ENCODE results near the gene SLC10A6.

Gene SLC10A6

GRCh38 chr4:86834901-86835300, 14.3 kb downstream of the SLC10A6 start:
- Histone ChIP-seq H2BK5ac (ENCODE audit: low read length) (no peak overlapping the region), H2BK120ac (ENCODE audit: low read depth, low read length) (no peak overlapping the region), H3K4me3 (ENCODE audit: low read length) (no peak overlapping the region), H4K5ac (ENCODE audit: low read length) (no peak overlapping the region), H3K79me1 (ENCODE audit: low read length) (no peaks in the 10 kb centered on the region), H4K8ac (ENCODE audit: low read depth, low read length) (no peak overlapping the region), H3K4me2 (ENCODE audit: low read length) (no peak overlapping the region), H3K36me3 (ENCODE audit: control insufficient read depth, insufficient read depth, low read length) (no peaks in the 10 kb centered on the region), H3K56ac (ENCODE audit: low read length) (no peak overlapping the region), H3K4ac (ENCODE audit: low read depth, low read length) (no peak overlapping the region), H2BK15ac (replicated peaks; ENCODE audit: low read depth) (no peak overlapping the region), H3K23ac (ENCODE audit: low read length) (no peak overlapping the region), H2AK5ac (ENCODE audit: low read length) (no peak overlapping the region), H3K9ac (ENCODE audit: low read length) (no peak overlapping the region), H3K27ac (ENCODE audit: low read depth, low read length) (no peak overlapping the region), H3K27me3 (ENCODE audit: insufficient read depth, low read length, poor library complexity) (no peaks in the 10 kb centered on the region), H3K79me2 (ENCODE audit: control insufficient read depth, insufficient read depth, low read length) (no peaks in the 10 kb centered on the region), H3K4me1 (ENCODE audit: control insufficient read depth, low read depth, low read length) (no peaks in the 10 kb centered on the region), H3K18ac (ENCODE audit: low read length) (no peak overlapping the region)
- peak; percentile 46 for DNase-seq
- no CpG with 5 or more reads among the region's 3 CpGs for WGBS (ENCODE audit: extremely low coverage, insufficient coverage, low lambda C conversion rate)

GRCh38 chr4:86833615-86834014, 15.6 kb downstream of the SLC10A6 start:
- Histone ChIP-seq H3K27me3 (ENCODE audit: insufficient read depth, low read length, poor library complexity) (no peaks in the 10 kb centered on the region), H3K4me1 (ENCODE audit: control insufficient read depth, low read depth, low read length) (no peaks in the 10 kb centered on the region), H3K4me3 (ENCODE audit: low read length) (no peak overlapping the region), H3K36me3 (ENCODE audit: control insufficient read depth, insufficient read depth, low read length) (no peaks in the 10 kb centered on the region), H4K5ac (ENCODE audit: low read length) (no peak overlapping the region), H3K56ac (ENCODE audit: low read length) (no peak overlapping the region), H3K9ac (ENCODE audit: low read length) (no peak overlapping the region), H3K79me1 (ENCODE audit: low read length) (no peaks in the 10 kb centered on the region), H3K23ac (ENCODE audit: low read length) (no peak overlapping the region), H2BK15ac (replicated peaks; ENCODE audit: low read depth) (no peak overlapping the region), H3K27ac (ENCODE audit: low read depth, low read length) (no peak overlapping the region), H3K79me2 (ENCODE audit: control insufficient read depth, insufficient read depth, low read length) (no peaks in the 10 kb centered on the region), H3K4me2 (ENCODE audit: low read length) (no peak overlapping the region), H4K8ac (ENCODE audit: low read depth, low read length) (no peak overlapping the region), H2AK5ac (ENCODE audit: low read length) (no peak overlapping the region), H2BK120ac (ENCODE audit: low read depth, low read length) (no peak overlapping the region), H3K18ac (ENCODE audit: low read length) (no peak overlapping the region), H3K4ac (ENCODE audit: low read depth, low read length) (no peak overlapping the region), H2BK5ac (ENCODE audit: low read length) (no peak overlapping the region)
- no peak for DNase-seq
- WGBS (ENCODE audit: extremely low coverage, insufficient coverage, low lambda C conversion rate): no CpG with 5 or more reads among the region's 1 CpG

GRCh38 chr4:86831262-86832130, 17.7 kb downstream of the SLC10A6 start:
- H3K4me2 ChIP-seq (ENCODE audit: low read length): no peak overlapping the region
- H3K4me3 ChIP-seq (ENCODE audit: low read length): no peak overlapping the region
- no peak overlapping the region for H2AK5ac ChIP-seq (ENCODE audit: low read length)
- no CpG with 5 or more reads among the region's 5 CpGs for WGBS (ENCODE audit: extremely low coverage, insufficient coverage, low lambda C conversion rate)
- H2BK15ac ChIP-seq (replicated peaks; ENCODE audit: low read depth): no peak overlapping the region
- H4K8ac ChIP-seq (ENCODE audit: low read depth, low read length): no peak overlapping the region
- H3K23ac ChIP-seq (ENCODE audit: low read length): no peak overlapping the region
- no peaks in the 10 kb centered on the region for H3K36me3 ChIP-seq (ENCODE audit: control insufficient read depth, insufficient read depth, low read length)
- no peak for DNase-seq
- H3K56ac ChIP-seq (ENCODE audit: low read length): no peak overlapping the region
- no peaks in the 10 kb centered on the region for H3K4me1 ChIP-seq (ENCODE audit: control insufficient read depth, low read depth, low read length)
- no peaks in the 10 kb centered on the region for H3K79me2 ChIP-seq (ENCODE audit: control insufficient read depth, insufficient read depth, low read length)
- no peak overlapping the region for H3K9ac ChIP-seq (ENCODE audit: low read length)
- no peak overlapping the region for H2BK5ac ChIP-seq (ENCODE audit: low read length)
- H4K5ac ChIP-seq (ENCODE audit: low read length): no peak overlapping the region
- H3K79me1 ChIP-seq (ENCODE audit: low read length): no peaks in the 10 kb centered on the region
- no peak overlapping the region for H3K18ac ChIP-seq (ENCODE audit: low read length)
- H3K4ac ChIP-seq (ENCODE audit: low read depth, low read length): no peak overlapping the region
- H3K27me3 ChIP-seq (ENCODE audit: insufficient read depth, low read length, poor library complexity): no peaks in the 10 kb centered on the region
- H2BK120ac ChIP-seq (ENCODE audit: low read depth, low read length): no peak overlapping the region
- no peak overlapping the region for H3K27ac ChIP-seq (ENCODE audit: low read depth, low read length)

- Histone ChIP-seq H2BK120ac (ENCODE audit: low read depth, low read length) (no peak overlapping the region), H3K9ac (ENCODE audit: low read length) (no peak overlapping the region), H3K27me3 (ENCODE audit: insufficient read depth, low read length, poor library complexity) (no peaks in the 10 kb centered on the region), H3K4ac (ENCODE audit: low read depth, low read length) (no peak overlapping the region), H3K79me2 (ENCODE audit: control insufficient read depth, insufficient read depth, low read length) (no peaks in the 10 kb centered on the region), H2BK5ac (ENCODE audit: low read length) (no peak overlapping the region), H3K23ac (ENCODE audit: low read length) (no peak overlapping the region), H4K5ac (ENCODE audit: low read length) (no peak overlapping the region), H3K56ac (ENCODE audit: low read length) (no peak overlapping the region), H2AK5ac (ENCODE audit: low read length) (no peak overlapping the region), H3K27ac (ENCODE audit: low read depth, low read length) (no peak overlapping the region), H3K4me3 (ENCODE audit: low read length) (no peak overlapping the region), H4K8ac (ENCODE audit: low read depth, low read length) (no peak overlapping the region), H3K79me1 (ENCODE audit: low read length) (no peaks in the 10 kb centered on the region), H3K18ac (ENCODE audit: low read length) (no peak overlapping the region), H2BK15ac (replicated peaks; ENCODE audit: low read depth) (no peak overlapping the region), H3K4me2 (ENCODE audit: low read length) (no peak overlapping the region), H3K4me1 (ENCODE audit: control insufficient read depth, low read depth, low read length) (no peaks in the 10 kb centered on the region), H3K36me3 (ENCODE audit: control insufficient read depth, insufficient read depth, low read length) (no peaks in the 10 kb centered on the region)
- DNase-seq: no peak
- WGBS (ENCODE audit: extremely low coverage, insufficient coverage, low lambda C conversion rate): no CpG with 5 or more reads among the region's 3 CpGs
These were observed 23.7 kb downstream of the SLC10A6 start for GRCh38 chr4:86825511-86825910.

GRCh38 chr4:86822136-86822535, 27.0 kb downstream of the SLC10A6 start:
- Histone ChIP-seq H2AK5ac (ENCODE audit: low read length) (no peak overlapping the region), H3K18ac (ENCODE audit: low read length) (no peak overlapping the region), H3K4me1 (ENCODE audit: control insufficient read depth, low read depth, low read length) (peaks cover 3% of the 10 kb centered on the region), H2BK15ac (replicated peaks; ENCODE audit: low read depth) (no peak overlapping the region), H3K9ac (ENCODE audit: low read length) (no peak overlapping the region), H3K4me2 (ENCODE audit: low read length) (no peak overlapping the region), H3K23ac (ENCODE audit: low read length) (no peak overlapping the region), H3K56ac (ENCODE audit: low read length) (no peak overlapping the region), H2BK120ac (ENCODE audit: low read depth, low read length) (no peak overlapping the region), H4K5ac (ENCODE audit: low read length) (no peak overlapping the region), H3K27ac (ENCODE audit: low read depth, low read length) (no peak overlapping the region), H3K79me2 (ENCODE audit: control insufficient read depth, insufficient read depth, low read length) (no peaks in the 10 kb centered on the region), H3K4ac (ENCODE audit: low read depth, low read length) (no peak overlapping the region), H3K79me1 (ENCODE audit: low read length) (no peaks in the 10 kb centered on the region), H4K8ac (ENCODE audit: low read depth, low read length) (no peak overlapping the region), H3K4me3 (ENCODE audit: low read length) (no peak overlapping the region), H3K36me3 (ENCODE audit: control insufficient read depth, insufficient read depth, low read length) (no peaks in the 10 kb centered on the region), H3K27me3 (ENCODE audit: insufficient read depth, low read length, poor library complexity) (no peaks in the 10 kb centered on the region), H2BK5ac (ENCODE audit: low read length) (no peak overlapping the region)
- WGBS (ENCODE audit: extremely low coverage, insufficient coverage, low lambda C conversion rate): no CpG with 5 or more reads among the region's 2 CpGs
- no peak for DNase-seq

- no peaks in the 10 kb centered on the region for H3K79me1 ChIP-seq (ENCODE audit: low read length)
- H3K18ac ChIP-seq (ENCODE audit: low read length): no peak overlapping the region
- no peak overlapping the region for H4K5ac ChIP-seq (ENCODE audit: low read length)
- no peak overlapping the region for H3K9ac ChIP-seq (ENCODE audit: low read length)
- no peak overlapping the region for H2AK5ac ChIP-seq (ENCODE audit: low read length)
- H2BK120ac ChIP-seq (ENCODE audit: low read depth, low read length): no peak overlapping the region
- H3K4me3 ChIP-seq (ENCODE audit: low read length): no peak overlapping the region
- no peak overlapping the region for H4K8ac ChIP-seq (ENCODE audit: low read depth, low read length)
- H3K23ac ChIP-seq (ENCODE audit: low read length): no peak overlapping the region
- no peak overlapping the region for H2BK15ac ChIP-seq (replicated peaks; ENCODE audit: low read depth)
- DNase-seq: no peak
- H3K27me3 ChIP-seq (ENCODE audit: insufficient read depth, low read length, poor library complexity): no peaks in the 10 kb centered on the region
- no CpG with 5 or more reads among the region's 1 CpG for WGBS (ENCODE audit: extremely low coverage, insufficient coverage, low lambda C conversion rate)
- no peak overlapping the region for H3K4ac ChIP-seq (ENCODE audit: low read depth, low read length)
- H3K79me2 ChIP-seq (ENCODE audit: control insufficient read depth, insufficient read depth, low read length): no peaks in the 10 kb centered on the region
- H3K36me3 ChIP-seq (ENCODE audit: control insufficient read depth, insufficient read depth, low read length): no peaks in the 10 kb centered on the region
- no peak overlapping the region for H3K27ac ChIP-seq (ENCODE audit: low read depth, low read length)
- peaks cover 3% of the 10 kb centered on the region for H3K4me1 ChIP-seq (ENCODE audit: control insufficient read depth, low read depth, low read length)
- H3K56ac ChIP-seq (ENCODE audit: low read length): no peak overlapping the region
- H3K4me2 ChIP-seq (ENCODE audit: low read length): no peak overlapping the region
- no peak overlapping the region for H2BK5ac ChIP-seq (ENCODE audit: low read length)
These were observed 28.0 kb downstream of the SLC10A6 start for GRCh38 chr4:86821151-86821550.
